NCI-H510A treated with DMSO at 0.1 percent for 48 hours (cell line): ENCODE measurements around the gene UBXN10.
"Not testable (repeated sequence)": the region's sequence is repeated elsewhere in the genome, so short reads cannot be mapped to it uniquely, and the experiment has no call there.

Source experiments
- DNase-seq: peaks from one replicate; lab custom pipeline; 2025; lab: John Stamatoyannopoulos, UW

Gene UBXN10

DNA sequence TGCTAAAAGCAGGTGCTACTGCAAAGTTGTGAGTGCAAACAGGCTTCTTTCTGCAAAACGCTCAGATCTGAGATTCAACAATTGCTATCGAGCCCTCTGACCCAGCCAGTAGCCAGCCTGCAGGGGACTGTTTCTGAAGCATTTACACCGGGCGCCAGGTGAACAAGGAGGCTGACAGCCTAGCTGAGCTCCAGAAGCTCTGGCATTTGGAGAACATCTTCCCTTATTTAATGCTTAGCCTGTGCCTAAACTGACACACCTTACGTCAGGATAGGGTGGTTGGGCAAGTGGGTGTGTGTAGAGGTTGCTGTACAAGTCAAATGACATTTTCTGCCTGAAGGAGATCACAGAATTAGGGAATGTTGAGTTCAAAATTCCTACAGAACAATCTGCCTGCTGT is 16.3 kb downstream of the UBXN10 start:
- DNase-seq: no peak

DNA sequence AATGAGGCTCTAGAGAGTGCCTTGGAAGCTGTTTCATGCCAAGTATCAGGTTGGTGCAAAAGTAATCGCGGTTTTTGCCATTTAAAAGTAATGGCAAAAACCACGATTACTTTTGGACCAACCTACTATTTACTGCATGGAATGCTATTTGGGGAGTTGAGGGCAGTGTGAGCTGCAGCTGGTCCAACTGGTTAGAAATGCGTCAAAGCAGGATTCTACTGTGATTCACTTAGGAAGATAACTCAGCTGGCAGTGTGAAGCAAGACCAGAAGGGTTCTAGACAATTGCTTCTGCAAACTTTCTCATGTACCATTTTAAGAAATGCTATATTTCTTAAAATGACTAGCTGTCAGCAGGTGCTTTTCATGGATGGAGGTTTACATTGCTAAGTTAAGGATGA is 21.6 kb downstream of the UBXN10 start:
- DNase-seq: no peak

DNA sequence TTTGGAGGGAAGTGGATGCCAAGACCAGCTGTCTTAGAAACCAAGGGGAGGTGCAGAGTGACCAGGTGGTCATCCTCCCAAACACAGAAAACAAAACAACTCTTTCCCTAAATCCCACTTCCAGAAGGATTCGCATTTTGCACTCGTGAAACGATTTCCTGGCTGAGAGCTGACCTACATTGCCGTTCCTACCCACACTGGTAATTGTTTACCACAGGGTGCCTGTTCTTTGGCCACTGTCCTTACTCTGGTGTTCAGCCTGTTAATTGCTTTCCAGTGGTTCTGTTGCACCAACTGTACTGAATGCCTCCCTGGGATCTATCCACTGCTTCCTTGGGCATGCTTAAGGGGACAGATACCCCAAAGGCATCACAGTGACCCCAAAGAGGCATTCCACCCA is 23.6 kb downstream of the UBXN10 start:
- DNase-seq: no peak

DNA sequence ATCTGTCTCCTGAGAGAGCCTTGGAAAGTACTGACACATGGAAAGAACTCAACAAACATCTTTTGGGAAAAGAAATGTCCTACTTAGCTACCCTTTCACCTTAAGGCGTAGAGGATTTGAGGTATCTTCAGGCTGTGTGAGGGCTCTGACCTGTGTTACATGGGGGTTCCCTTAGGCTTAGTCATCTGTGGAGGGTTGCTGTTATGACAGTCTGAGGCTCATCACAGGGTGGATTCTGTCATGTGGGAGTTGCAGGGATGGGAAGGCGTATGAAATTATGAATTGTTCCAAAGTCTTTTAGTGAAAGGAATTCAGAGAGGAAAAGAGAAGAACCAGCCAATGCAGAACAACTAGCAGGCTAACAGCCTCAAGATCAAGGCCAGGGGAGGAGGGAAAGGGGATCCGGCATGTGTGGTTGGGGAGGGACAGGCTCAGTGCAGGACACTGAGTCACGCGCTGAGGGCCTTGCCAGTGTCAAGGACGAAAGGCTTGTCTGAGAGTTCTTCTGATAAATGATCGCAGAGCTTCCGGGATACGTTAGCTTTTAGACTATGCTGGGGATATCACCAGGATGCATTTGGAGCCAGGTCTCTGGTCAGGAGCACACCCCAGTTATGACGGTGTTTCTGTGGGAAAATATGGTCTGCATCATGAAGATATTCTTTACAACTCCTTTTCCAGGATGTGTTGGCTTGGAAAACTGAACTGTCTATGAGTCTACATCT is 25.0 kb downstream of the UBXN10 start:
- no peak for DNase-seq

DNA sequence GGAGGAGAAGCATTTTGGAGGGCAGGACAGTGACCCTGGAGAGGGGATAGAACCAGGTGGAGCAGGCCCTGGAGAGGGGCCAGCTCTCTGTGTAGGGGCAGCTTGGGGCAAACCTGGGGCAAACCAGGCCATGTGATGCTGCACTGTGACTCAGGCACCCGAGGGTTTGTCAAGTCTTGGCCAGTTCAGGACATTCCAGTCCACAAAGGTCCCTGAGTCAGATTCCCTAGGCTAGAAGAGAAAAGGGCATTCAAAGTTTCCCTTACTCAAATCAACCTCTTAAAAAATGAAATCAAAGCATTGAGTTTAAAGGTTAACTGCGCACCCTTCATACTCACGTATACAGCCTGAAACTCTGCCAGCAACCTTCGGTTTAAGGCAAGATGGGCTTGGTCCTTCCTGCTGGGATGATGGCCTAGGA is 25.6 kb downstream of the UBXN10 start:
- no peak for DNase-seq

DNA sequence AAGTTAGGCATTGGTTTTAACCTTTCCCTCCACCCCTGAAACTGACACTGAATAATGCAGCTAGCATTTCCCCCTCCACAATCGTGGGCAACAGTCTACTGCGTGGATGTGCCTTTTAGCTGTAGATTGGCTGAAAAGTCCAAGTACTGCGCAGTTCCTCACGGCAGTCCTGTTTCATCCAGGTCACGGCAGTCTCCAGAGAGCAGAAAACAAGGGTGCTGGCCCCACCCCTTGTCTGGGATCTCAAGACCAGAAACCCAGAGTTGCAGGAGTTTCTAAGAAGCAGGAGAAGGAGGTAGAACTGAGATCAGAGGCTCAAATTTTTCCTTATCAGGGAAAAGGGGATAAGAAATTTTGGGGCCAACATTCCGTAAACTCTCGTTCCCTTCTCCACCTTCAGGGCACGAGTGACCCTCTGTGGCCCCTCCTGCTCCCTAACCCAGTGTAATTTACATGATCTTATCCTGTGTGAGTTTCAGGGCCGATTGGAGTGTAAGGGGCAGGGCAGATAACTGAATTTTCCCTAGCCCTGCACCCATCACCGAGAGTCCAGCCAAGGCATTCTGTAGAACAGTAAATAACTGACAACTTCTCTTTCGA is 26.3 kb downstream of the UBXN10 start:
- no peak for DNase-seq

DNA sequence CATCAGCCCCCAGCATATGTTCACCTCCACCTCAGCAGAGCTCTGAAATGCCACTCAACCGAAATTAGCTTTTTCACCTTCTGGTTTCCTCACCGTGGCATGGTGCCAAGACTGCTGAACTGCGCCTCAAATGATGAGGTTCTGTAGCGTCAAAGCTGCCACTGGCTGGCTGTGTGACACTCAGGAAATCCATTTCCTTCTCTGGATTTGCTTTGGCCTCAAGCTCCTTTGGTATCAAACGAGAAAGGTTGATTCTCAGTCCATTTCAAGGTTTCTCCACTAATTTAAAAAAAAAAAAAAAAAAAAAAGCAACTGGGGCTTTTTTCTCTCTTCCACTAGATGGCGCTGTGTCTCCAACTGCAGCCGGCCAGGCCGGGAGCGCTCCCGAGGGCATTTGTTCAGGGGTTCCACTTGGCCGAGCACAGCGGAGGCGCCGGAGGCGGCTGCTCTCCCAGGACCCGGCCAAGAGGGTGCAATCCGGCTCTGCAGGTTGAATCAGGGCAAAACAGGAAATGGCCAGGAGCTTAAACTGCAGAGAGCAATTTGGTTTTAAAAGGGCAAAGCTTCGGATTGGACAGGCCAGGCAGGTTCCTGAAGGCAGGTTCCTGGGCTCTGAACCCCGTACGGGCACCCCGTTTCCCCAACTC is 26.9 kb downstream of the UBXN10 start:
- peak; percentile 97 for DNase-seq

DNA sequence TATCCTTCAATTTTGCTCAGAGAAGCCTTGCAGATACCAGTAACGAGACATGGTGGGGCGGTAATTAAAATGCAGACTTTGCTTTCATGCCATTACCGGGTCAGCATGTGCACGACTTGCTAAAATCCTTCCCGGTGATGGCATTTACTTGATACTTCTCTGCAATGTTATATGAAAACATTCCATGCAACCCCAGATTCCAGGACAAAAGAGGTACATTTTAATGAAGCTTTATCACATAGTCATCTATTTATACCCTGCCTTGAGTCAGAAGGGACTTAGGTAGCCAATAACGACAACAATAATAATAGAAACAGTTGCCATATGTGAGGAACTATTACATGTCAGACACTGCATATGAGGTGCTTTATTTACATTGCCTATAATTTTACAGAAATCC is 29.8 kb downstream of the UBXN10 start:
- no peak for DNase-seq

DNA sequence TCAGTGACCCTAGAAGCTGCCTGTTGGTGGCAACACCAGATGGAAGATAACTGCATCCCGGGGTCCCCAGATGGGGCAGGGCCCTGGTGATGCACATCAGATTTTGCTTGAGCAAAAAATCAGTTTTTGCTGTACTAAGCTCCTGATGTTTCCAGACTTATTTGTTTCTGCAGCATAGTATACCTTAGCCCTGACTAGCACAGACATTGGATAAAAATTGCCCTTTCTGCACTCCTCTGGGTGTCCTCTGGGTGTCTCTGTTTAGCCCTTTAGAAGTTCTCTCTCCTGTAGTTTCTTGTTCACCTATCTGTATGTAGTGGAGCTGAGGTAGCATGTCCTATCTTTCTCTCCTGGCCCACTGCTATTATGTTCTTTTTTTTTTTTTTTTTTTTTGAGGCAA is 30.7 kb downstream of the UBXN10 start:
- DNase-seq: peak; percentile 71

DNA sequence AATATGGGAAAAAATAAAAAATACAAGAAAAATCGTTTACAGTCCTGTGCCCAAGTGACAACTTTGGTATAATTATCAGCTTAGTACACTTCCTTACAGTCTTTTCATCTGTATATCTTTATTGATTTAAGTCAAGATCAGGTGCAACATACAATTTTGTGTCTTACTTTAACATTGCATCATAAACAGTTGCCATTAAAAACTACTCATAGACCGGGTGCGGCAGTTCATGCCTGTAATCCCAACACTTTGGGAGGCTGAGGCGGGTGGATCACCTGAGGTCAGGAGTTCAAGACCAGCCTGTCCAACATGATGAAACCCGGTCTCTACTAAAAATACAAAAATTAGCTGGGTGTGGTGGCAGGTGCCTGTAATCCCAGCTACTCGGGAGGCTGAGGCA is 33.2 kb downstream of the UBXN10 start:
- not testable (repeated sequence) for DNase-seq

DNA sequence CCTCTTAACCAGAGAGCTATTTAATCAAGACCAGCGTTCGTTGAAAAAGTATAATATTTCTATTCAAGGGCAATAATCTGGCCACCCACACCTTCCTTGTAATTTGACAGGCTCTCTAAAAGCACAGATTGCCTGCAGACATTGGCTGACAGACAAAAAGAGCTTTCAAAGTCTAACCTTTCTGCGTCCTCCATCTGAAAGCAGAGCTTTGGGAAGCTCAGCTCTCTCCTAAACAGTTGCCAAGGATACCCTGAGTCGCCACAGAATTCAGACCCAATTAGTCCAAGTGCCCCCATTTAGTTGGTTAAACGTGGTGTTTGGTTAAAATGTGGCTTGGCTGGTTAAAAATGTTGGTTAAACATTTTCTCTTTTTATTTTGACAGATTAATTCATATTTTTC is 34.1 kb downstream of the UBXN10 start:
- no peak for DNase-seq

DNA sequence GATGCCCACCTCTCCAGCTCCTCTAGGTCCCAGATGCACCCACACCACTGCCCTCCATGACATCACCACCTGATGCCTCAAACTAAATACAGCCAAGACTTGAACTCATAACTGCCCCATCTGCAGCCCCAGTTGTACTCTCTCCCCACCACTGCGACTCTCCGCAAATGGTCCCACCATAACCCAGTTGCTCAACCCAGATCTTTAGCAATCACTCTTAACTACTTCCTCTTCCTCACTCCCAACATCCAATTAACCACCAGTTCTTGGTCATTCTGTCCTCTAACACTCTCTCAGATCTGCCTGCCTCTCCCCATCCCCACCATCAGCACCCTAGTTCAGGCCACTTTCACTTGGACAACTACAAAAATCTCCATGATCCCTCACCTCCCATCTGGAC is 37.2 kb downstream of the UBXN10 start:
- no peak for DNase-seq

DNA sequence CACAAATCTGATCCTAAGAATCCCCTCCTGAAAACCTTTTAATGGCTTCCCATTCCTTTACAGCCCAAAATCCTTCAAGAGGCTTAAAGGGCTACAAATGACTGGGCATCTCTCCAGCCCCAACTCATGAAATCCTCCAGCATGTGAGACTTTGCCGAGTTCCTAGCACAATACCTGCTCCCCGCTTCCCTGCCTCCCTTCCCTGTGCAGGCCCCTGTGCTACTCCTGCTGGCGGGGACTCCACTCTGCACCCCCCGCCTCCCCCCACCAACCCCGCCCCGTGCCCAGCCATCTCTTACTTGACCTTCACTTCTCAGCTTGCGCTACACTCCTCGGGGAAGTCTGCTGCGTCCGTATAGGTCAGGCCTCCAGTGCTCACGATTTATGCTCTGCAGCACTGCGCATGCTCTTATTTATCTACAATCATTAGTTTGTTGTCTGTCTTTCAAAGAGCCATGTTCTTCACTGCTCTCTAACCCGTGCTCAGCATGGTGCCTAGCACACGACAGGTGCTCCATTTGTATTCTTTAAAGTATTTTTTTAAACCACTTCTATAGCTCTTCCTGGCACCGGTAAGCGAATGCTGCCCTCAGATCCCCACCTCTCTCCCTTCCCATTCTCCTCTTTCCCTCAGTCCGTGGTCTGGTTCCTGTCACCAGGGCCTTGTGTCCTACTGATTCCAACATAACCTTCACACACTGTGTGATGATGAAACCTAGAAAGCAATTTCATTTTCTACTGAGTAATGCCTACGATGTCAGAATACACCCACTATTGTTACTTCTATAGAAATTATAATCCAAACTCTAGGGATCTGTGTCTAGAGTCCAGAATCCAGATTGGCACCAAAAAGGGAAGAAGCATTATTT is 37.9 kb downstream of the UBXN10 start:
- peak; percentile 93 for DNase-seq

DNA sequence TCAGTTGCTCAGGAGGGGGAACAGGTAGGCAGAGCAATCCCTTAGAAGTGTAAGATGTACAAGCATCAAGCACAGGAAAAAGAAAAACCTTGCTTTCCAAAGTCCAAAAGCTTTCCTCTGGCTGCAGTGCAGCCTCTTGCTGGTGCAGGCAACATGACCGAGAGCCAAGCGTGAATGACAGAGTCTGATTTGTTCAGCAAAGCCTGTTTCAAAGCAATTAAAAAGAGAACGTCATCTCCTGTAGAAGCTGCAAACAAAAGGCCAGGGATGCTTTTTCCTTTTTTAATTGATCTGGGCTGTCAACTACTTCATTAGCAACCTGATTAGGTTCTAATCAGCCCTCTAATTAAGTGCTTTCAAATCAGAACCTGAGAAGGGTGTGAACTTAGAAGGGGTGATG is 38.6 kb downstream of the UBXN10 start:
- DNase-seq: peak; percentile 24

DNA sequence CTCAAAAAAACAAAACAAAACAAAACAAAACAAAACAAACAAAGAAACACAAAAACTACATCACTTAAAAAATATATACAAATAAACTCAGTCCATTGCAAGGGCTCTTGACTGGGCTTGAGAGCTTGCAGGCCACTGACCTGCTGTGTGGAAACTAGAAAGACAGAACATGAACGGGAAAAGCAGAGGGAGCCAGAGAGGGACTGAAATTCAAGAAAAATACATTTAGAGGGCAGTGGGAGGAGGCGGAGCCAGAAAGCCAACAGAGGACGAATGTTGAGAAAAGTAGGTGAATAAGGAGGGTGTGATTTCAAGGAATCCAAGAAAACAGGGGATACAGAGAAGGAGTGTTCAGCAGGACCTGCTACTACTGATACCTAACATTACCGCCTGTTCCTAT is 41.8 kb downstream of the UBXN10 start:
- DNase-seq: no peak

DNA sequence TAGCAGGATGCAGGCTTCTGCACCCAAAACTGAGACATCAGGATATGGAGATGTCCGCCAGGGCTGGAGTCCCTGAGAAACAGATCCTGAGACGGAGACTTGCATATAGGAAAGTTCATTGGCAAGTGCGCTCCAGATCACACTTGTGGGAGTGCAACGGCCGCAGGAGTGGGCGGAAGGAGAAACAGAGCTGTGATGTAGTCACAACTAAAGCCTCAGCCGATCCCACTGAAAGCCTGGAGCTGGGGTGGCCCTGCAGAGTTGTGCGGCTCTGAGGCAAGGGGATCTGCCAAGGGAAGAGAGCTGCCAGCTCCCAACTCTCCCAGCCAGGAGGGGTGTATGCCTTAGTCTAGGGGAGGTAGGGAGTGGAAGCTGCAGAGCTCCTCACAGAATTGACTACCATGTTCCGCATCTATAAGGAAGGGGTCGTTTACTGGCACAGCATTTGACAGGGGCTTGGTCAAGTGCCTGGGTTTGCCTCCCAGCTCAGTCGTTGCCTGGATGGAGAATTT is 42.5 kb downstream of the UBXN10 start:
- no peak for DNase-seq

DNA sequence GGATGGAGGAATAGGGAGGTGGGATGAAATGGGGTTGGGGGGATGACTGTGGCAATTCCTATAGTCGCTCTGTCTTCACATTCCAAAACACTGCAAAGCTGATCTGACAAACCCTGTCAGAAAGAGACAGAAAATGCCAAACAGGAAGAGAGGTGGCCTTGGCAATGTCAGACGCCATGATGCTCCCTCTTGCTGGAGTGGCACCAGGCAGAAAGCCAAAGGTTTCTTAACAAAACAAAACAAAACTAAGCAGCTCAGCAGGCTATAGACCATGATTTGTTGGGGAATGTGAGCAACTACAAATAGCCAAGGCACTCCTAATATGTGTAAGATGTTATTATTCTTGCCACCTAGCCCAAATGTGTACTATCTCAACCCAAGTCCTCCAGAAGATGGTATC is 43.3 kb downstream of the UBXN10 start:
- DNase-seq: peak; percentile 20

DNA sequence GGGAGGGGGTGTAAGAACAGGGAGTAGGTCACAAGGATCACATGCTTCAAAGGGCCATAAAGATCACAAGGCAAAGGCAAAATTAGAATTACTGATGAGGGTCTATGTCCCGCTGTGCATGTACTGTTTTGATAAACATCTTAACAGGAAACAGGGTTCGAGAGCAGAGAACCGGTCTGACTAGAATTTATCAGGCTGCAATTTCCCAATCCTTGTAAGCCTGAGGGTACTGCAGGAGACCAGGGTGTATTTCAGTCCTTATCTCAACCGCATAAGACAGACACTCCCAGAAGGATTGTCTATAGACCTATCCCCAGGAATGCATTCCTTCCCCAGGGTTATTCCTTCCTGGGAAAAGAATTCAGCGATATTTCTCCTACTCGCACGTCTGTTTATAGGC is 46.7 kb downstream of the UBXN10 start:
- DNase-seq: peak; percentile 89

DNA sequence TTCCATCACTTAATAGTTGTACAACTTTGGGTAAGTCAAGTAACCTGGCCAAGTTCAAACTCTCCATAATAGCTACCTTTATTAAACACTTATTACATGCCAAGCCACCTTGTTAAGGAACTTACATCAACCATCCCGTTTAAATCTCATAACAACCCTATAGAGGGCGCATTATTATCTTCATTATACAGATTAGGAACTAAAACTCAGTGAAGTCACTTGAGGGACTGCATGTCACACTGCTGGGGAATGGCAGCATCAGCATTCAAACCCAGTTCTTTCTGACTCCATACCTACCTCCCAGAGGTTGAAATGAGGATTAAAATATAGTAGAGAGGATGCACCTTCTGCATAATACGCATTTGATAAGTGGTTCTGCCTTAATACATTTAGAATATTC is 47.5 kb downstream of the UBXN10 start:
- DNase-seq: peak; percentile 83

DNA sequence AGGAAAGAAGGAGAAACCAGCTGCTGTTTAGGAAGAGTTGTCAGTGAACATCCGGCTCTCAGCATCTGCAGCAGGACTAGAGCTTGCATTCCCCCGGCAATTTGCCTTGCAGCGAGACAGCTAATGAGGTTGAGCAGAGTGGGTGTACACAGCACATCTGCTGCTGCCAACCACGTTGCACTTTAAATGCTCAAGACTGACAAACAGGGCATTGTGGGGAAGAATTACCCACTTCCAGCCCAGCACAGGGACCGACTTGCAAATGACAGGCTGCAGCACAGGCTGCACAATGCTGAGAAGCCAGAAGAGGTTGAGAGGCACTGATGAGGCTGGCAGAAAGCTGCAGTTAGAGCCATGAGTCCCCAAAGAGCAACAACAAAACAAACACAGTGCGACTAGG is 48.0 kb downstream of the UBXN10 start:
- peak; percentile 70 for DNase-seq

DNA sequence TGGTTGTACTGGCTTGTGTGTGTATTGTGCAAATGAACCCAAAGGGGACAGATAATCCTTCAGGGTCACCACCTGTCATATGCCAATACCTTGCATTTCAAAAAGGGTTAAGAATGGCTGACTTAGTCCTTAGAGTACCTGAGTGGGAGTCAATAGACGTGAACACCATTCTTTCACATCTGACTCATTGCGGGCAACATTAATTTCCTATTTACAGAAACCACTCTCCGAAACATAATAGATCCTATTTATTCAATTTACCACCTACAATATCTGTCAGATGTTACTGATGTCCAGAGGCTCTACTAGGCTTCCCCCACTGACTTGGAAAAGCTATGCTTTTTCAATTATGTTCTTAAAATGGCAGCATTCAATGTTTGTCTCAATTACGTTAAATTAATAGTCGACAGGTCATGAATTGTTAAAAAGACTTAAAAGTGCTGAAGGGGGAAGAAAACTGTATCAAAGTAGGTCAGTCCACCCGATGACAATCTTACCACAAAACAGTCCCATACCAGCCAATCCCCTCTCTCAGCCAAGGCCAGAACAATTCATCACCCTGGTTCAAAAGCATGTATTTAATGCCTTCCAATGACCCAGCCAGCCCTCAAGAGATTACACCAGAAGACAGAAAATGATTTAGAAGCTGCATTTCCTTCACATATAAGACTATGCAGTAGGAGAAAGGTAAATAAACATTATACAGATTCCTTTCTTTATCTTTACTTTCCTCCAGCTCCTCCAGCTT is 49.1 kb downstream of the UBXN10 start:
- DNase-seq: no peak

DNA sequence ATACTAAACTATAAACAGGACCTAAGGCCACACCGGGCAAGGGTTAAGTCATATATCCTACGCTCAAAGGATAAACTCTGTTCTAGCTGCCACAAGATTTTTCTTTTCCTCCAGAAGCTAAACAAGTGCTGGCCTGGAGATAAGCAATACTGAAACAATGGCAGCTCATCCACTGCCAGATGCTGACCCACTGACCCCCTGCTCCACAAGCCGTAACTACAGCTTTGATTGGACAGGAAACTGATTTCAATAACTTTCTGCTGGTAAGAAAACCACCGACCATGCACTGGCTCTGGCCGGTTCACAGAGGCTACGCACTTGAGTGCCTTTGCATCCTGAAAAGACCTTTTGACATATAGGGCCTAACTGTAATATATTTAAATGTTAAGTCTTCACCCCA is 51.8 kb downstream of the UBXN10 start:
- DNase-seq: no peak
